HT-29 (cell line): Measurements from ENCODE around the gene SLMAP. TPM values are rescaled to one million over a fixed set of nuclear protein-coding genes. Genes with fewer than 3 reads are reported as not detected.
A peak's percentile ranks its signal among the peaks of the same experiment; 100 is the strongest.
"Not testable (repeated sequence)": the region's sequence is repeated elsewhere in the genome, so short reads cannot be mapped to it uniquely, and the experiment has no call there.

Source experiments
- DNase-seq: peaks from one replicate; pipeline ENCODE4 v3.0.0-alpha.2; 2015; ENCODE audit warnings: low spot score
- total RNA-seq: library from RNA; depleted of rRNA; stranded (reverse); fragments of >200 nt; shearing (Covaris generic); gene quantifications from 2 replicates; pipeline ENCODE4 v1.2.3, GENCODE V29; 2014

The SLMAP gene
- total RNA-seq, 1 experiment from 2014 or later: 57.2 TPM

DNA sequence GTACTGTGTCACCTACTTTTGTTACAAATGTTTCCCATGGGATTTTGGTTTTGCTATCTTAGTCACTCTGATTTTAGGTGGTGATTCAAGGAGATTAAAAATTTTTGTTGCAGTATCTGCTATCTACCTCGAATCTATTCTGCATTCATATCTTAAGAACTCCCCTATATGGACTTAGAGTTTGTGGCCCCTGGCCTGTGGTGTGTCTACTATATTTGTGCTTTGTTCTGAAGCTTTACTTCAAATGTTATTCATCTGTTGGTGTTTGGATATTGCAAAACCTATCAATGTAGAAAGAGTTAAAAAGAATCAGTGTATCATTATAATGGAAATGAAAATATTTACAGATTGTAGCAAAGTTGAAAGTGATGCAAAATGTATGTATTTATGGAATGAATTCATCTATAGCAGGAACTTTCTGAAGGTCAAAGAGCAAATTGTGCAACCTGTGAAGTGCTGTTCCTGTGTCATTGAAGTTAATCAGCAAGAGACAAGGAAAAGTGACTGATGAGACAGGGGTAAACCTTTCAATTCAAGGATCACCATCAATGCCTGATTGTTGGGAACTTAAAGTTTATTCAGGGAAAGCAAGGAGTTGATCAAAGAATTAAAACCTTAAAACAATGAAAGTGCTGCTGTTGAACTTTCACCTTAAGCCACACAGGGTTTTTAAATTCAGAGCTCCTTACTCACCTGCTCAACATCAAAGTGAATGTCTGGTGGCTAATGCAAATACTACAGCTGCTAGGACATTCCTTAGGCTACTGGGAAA, 71.0 kb downstream of the SLMAP start:
- peak; percentile 38 for DNase-seq

DNA sequence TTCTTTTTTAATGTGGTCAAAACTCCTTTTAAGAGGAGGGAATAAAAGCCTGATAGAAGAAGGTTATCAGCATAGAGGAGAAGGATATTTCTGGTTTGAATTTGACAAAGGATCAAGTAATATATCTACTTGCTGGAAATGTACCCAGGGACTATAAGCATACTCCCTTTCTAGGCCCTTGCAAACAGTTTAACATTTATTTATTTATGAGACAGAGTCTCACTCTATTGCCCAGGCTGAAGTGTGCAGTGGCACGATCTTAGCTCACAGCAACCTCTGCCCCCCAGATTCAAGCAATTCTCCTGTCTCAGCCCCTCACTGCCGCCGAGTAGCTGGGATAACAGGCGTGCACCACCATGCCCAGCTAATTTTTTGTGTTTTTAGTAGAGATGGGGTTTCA, 71.6 kb downstream of the SLMAP start:
- no peak for DNase-seq

DNA sequence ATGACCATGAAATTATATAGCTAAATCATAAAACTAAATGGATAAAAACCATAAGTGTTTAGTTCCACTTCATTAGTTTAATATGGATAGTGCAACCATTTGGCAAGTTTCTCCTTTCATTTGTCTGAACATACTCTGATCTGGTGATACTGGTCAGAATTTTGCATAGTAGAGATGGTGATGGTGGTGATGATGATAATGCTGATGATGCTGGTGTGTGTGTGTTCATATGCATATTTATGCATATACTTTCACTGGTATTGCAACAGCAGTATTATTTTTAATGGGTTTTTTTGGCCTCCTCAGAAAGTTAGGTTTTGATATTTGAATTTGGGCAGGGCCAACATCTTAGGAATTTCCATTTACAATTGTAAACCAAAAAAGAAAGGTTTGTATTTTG, 76.4 kb downstream of the SLMAP start:
- DNase-seq: no peak

- no peak for DNase-seq
These were observed 76.8 kb downstream of the SLMAP start for GRCh38 chr3:57832900-57833313.

GRCh38 chr3:57833763-57834162, 77.7 kb downstream of the SLMAP start:
- DNase-seq: no peak

- DNase-seq: no peak
These were observed 81.6 kb downstream of the SLMAP start for GRCh38 chr3:57837686-57838085.

DNA sequence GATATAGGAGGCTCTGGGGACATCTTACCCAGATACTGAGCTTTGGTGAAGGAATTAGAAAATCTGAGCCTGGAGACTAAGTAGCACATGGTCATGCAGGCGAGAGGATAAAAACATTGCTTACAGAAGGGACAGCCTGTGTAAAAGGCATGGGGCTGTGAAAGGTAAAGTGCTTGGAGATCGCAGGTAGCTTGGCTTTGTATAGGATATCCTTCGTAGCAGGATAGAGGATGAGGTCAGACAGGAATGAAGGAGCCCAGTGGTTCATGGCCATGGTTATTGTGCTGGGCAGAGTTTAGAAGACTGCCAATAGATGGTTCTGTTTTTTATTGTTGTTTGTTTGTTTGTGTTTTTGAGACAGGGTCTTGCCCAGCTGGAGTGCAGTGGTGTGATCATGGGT, 82.5 kb downstream of the SLMAP start:
- no peak for DNase-seq

GRCh38 chr3:57840473-57840872, 84.4 kb downstream of the SLMAP start:
- no peak for DNase-seq

- DNase-seq: no peak
These were observed 85.7 kb downstream of the SLMAP start for GRCh38 chr3:57841818-57842217.

- DNase-seq: no peak
These were observed 92.1 kb downstream of the SLMAP start for GRCh38 chr3:57848177-57848738.

DNA sequence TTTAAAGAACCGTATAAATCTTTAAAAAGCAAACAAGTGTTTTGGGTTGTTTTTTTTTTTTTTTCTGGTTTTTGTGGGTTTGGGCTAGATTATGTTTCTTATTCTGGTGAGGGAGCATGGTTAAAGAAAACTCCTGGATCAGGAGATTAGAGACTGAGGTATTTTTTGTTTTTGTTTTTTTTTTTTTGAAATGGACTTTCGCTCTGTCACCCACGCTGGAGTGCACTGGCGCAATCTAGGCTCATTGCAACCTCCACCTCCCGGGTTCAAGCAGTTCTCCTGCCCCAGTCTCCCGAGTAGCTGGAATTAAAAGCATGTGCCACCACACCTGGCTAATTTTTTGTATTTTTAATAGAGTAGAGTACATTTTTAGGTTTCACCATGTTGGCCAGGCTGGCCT, 95.2 kb downstream of the SLMAP start:
- DNase-seq: no peak

DNA sequence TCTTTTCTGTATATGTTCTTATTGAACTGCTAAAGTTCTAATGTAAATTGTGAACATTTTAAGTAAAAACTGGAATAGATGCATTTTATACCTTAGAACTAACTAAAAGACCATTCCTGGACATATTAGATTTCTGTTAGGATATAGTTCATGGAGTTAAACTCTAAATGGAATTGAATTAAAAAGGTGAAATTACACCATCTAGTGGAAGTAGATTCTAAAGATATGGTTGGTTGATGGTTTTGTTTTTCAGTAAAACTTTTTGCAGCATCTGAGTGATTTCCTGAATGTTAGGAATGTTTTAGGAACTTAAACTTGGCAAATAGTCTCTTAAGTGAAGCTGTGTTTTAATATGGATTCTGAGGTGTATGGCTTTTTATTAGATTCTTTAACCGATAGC, 96.8 kb downstream of the SLMAP start:
- DNase-seq: peak; percentile 13

DNA sequence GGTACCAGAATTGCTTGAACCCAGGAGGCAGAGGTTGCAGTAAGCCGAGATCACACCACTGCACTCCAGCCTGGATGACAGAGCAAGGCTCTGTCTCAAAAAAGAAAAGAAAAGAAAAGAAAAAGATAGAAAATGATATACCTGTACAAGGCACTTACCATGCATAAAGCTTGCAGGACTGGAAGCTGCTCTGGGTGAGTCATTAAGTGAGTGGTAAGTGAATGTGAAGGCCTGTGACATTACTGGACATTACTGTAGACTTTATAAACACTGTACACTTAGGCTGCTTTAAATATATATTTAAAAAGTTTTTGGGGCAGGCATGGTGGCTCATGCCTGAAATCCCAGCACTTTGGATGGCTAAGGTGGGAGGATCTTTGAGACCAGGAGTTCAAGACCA, 99.2 kb downstream of the SLMAP start:
- DNase-seq: no peak

DNA sequence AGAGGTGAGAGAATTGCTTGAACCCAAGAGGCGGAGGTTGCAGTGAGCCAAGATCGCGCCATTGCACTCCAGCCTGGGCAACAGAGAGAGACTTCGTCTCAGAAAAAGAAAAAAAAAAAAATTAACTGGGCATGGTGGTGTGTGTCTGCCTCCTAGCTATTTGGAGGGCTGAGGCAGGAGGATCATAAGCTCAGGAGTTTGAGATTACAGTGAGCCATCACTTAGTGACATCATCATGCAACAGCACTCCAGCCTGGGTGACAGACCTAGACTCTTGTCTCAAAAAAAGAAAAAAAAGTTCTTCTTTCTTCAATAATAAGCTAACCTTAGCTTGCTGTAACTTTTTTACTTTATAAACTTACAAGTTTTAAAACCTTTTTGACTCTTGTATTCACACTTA, 99.8 kb downstream of the SLMAP start:
- DNase-seq: no peak

DNA sequence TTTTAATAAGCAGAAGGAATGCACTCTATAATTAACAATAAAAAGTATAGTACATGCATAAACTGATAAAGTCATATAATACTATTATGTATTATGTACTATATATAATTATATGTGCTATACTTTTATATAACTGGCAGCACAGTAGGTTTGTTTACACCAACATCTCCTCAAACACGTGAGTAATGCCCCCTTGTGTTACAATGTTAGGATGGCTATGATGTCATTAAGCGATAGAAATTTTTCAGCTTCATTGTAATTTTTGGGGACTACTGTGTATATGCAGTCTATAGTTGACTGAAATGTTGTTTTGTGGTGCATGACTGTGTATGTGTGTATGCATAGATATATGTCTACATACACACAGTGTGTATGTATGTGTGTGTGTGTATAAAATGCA, 100.6 kb downstream of the SLMAP start:
- DNase-seq: peak; percentile 38

DNA sequence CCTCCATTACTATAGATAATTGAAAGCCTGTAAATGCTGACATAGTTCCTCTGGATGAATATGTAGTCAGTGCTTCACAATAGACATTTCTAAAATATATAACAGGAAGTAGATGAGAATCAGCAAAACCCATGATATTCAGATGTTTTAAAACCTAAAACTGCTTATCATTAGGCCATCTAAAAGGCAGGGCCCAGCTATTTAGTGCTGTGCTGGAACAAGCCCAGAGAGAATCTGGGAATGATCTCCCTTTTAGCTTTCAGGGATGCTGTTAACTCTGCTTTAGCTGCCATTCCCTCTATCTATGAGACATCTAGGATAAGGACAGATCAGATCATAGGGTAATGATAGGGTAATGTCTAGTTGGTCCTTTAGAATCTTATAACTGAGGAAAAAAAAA, 106.8 kb downstream of the SLMAP start:
- DNase-seq: no peak

DNA sequence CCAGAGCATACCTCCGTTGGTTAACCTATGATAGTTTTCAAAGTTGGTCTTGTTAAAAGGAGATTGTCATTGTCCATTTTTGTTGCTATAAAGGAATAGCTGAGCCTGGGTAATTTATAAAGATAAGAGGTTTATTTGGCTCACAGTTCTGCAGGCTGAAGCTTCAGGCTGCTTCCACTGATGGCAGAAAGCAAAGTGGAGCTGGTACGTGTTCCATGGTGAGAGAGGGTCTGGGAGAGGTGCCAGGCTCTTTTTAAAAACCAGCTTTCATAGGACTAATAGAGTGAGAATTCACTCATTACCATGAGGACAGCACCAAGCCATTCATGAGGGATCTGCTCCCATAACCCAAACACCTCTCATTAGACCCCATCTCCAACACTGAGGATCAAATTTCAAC, 107.3 kb downstream of the SLMAP start:
- no peak for DNase-seq

- DNase-seq: peak; percentile 25
These were observed 108.7 kb downstream of the SLMAP start for GRCh38 chr3:57864853-57865252.

- not testable (repeated sequence) for DNase-seq
These were observed 113.0 kb downstream of the SLMAP start for GRCh38 chr3:57869110-57869509.

- DNase-seq: no peak
These were observed 116.5 kb downstream of the SLMAP start for GRCh38 chr3:57872606-57873005.

DNA sequence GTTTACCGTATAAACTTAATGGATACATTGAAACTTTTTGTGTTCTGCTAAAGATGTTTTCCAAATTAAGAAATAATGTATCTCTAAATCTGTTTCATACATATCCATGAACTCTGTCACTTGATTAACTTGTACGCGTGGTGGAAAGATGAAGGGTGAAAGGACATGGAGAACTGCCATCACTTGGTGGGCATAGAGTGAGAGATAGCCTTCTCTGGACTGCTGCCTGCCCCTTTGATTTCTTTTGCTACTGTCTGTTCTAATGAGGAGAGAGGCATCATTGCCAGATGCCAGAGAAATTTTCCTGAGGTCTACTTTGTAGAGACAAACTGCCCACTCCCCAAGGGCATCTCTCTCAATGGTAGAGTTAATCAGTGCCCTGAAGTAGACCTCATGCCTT, 120.5 kb downstream of the SLMAP start:
- no peak for DNase-seq

- no peak for DNase-seq
These were observed 121.0 kb downstream of the SLMAP start for GRCh38 chr3:57877116-57877515.

DNA sequence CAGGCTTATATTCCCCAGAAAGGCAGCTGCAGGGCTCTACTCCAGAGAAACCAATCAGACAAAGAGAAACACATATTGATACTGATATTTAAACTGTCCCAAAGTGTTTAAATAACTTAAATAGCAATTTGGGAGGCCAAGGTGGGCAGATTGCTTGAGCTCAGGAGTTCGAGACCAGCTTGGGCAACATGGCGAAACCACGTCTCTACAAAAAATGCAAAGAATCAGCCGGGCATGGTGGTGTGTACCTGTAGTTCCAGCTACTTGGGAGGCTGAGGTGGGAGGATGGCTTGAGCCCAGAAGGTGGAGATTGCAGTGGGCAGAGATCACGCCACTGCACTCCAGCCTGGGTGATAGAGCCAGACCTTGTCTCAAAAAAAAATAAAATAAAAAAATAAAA, 128.3 kb downstream of the SLMAP start:
- not testable (repeated sequence) for DNase-seq

GRCh38 chr3:57889807-57890206, 133.7 kb downstream of the SLMAP start:
- DNase-seq: no peak
